ENCODE results near the gene RUNDC3A. TPM values are rescaled to one million over a fixed set of nuclear protein-coding genes. Genes with fewer than 3 reads are reported as not detected.

The RUNDC3A gene
- total and polyA plus RNA-seq, 2 of the 8 experiments (the other 6 are each of a cell fraction or from before 2014, with no cell fraction given) = 6.4 to 13.8 TPM

GRCh38 chr17:44354582-44355561, 46.5 kb downstream of the RUNDC3A start (continued):
- no peak for TF ChIP-seq SIRT6 (IDR thresholded peaks at IDR 0.05; ENCODE audit: low read length)
- TF ChIP-seq SP4 (IDR thresholded peaks at IDR 0.05; ENCODE audit: low read length) = no peak
- TF ChIP-seq CTCF (IDR thresholded peaks at IDR 0.05; ENCODE audit: control extremely low read depth in 1 of 3, insufficient read depth in 1 of 3, low read depth in 1 of 3, low read length in 3 of 3) = peak; percentile 65 to 82 (median 79)
- TF ChIP-seq NANOG (IDR thresholded peaks at IDR 0.05; ENCODE audit: insufficient read depth, low read depth, low read length, poor library complexity, severe bottlenecking) = no peak
- TF ChIP-seq JUND (IDR thresholded peaks at IDR 0.05; ENCODE audit: low read length) = 0 out of 2 replicates have a peak, but pooled peaks have one; percentile 11
- TF ChIP-seq GABPA (IDR thresholded peaks at IDR 0.05; ENCODE audit: borderline replicate concordance, insufficient read depth, low read length) = no peak
- no peak; the same call in 1 of the 2 replicates for TF ChIP-seq TAF1 (IDR thresholded peaks at IDR 0.05; ENCODE audit: low read depth, low read length)
- no peak for TF ChIP-seq PHF8 (conservative IDR thresholded peaks at IDR 0.05; ENCODE audit: low read depth, low read length)
- TF ChIP-seq POLR2A (IDR thresholded peaks at IDR 0.05; ENCODE audit: control extremely low read depth in 1 of 2, low read depth in 2 of 2, low read length in 2 of 2) = no peak
- TF ChIP-seq KDM4A (IDR thresholded peaks at IDR 0.05; ENCODE audit: low read depth, low read length, severe bottlenecking) = peak; percentile 74
- TF ChIP-seq, protein P1, sequence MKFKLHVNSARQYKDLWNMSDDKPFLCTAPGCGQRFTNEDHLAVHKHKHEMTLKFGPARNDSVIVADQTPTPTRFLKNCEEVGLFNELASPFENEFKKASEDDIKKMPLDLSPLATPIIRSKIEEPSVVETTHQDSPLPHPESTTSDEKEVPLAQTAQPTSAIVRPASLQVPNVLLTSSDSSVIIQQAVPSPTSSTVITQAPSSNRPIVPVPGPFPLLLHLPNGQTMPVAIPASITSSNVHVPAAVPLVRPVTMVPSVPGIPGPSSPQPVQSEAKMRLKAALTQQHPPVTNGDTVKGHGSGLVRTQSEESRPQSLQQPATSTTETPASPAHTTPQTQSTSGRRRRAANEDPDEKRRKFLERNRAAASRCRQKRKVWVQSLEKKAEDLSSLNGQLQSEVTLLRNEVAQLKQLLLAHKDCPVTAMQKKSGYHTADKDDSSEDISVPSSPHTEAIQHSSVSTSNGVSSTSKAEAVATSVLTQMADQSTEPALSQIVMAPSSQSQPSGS (IDR thresholded peaks at IDR 0.05; ENCODE audit: low read length) = no peak
- no peak for TF ChIP-seq SIX5 (IDR thresholded peaks at IDR 0.05; ENCODE audit: low read depth, low read length)
- TF ChIP-seq HDAC6 (IDR thresholded peaks at IDR 0.05; ENCODE audit: low read depth, low read length) = no peak
- TF ChIP-seq FOSL1 (IDR thresholded peaks at IDR 0.05; ENCODE audit: insufficient read depth, low read depth, low read length) = no peak
- no peak for TF ChIP-seq MAFK (IDR thresholded peaks at IDR 0.05; ENCODE audit: low read depth, low read length)
- TF ChIP-seq YY1 (IDR thresholded peaks at IDR 0.05; ENCODE audit: low read depth, low read length) = peak; percentile 49; the same call in 1 of the 2 replicates
- TF ChIP-seq TCF12 (IDR thresholded peaks at IDR 0.05; ENCODE audit: low read depth, low read length) = 0 out of 2 replicates have a peak, but pooled peaks have one; percentile 40
- TF ChIP-seq CHD2 (IDR thresholded peaks at IDR 0.05; ENCODE audit: low read length) = no peak
- no peak for TF ChIP-seq POLR2AphosphoS5 (IDR thresholded peaks at IDR 0.05; ENCODE audit: low read depth, low read length)
- TF ChIP-seq MAX (IDR thresholded peaks at IDR 0.05) = no peak
